Muscle layer of colon (tissue), 2 donors: ENCODE data around the gene SOCS6.

Experiments used
- H3K27ac ChIP-seq: one replicate; pipeline ENCODE4 v1.7.0; 2013; ENCODE audit warnings: low read depth, mild to moderate bottlenecking, low read length, moderate library complexity
- H3K27me3 ChIP-seq, 2 donors: one replicate each; pipeline ENCODE4 v1.7.0; 2013; ENCODE audit warnings: low read length in 2 of 2, mild to moderate bottlenecking in 2 of 2; ENCODE audit not compliant: insufficient read depth in 2 of 2, control insufficient read depth in 1 of 2
- H3K36me3 ChIP-seq: one replicate; pipeline ENCODE4 v1.7.0; 2013; ENCODE audit warnings: mild to moderate bottlenecking, low read length; ENCODE audit not compliant: insufficient read depth
- H3K4me1 ChIP-seq: one replicate; pipeline ENCODE4 v1.7.0; 2013; ENCODE audit warnings: mild to moderate bottlenecking, low read length; ENCODE audit not compliant: insufficient read depth
- H3K4me3 ChIP-seq, 2 donors: one replicate each; pipeline ENCODE4 v1.7.0; 2013; ENCODE audit warnings: low read length in 2 of 2, low read depth in 1 of 2, mild to moderate bottlenecking in 1 of 2, moderate library complexity in 1 of 2
- H3K9ac ChIP-seq: one replicate; pipeline ENCODE4 v1.7.0; 2013; ENCODE audit warnings: low read length
- H3K9me3 ChIP-seq: one replicate; pipeline ENCODE4 v1.7.0; 2013; ENCODE audit warnings: mild to moderate bottlenecking, low read length
- donor health status: abdominal sarcoma.
- donor health status: Adenocarcinoma of cecum.

SOCS6 gene

DNA sequence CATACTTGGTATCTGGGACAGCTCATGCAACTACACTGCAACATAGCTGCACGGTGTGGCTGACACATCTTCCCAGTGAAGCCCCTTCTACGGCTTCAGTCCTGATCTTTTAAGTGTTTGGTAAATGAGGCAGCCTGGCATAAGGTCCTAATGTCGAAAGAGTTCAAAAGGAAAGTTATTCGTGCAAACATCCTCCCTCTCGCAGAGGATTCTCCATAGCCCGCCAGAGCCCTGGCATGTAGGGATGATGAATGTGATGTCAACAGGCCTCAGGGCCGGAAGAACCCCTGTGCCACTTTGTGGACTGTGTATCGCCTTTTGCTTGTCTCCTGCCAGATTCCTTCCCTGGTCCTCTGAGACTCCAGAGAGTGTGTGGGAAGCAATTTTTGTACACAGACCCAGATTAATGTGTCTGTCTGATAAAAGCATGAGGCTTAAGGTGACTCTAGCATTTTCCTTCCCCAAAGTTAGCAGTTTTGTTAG is 88.5 kb downstream of the SOCS6 start:
- H3K9ac ChIP-seq = no peak overlapping the region
- H3K27ac ChIP-seq = no peak overlapping the region
- H3K9me3 ChIP-seq = no peaks in the 10 kb centered on the region
- no peaks in the 10 kb centered on the region for H3K36me3 ChIP-seq
- H3K4me1 ChIP-seq = no peaks in the 10 kb centered on the region
- H3K4me3 ChIP-seq = no peak overlapping the region
- no peaks in the 10 kb centered on the region for H3K27me3 ChIP-seq

DNA sequence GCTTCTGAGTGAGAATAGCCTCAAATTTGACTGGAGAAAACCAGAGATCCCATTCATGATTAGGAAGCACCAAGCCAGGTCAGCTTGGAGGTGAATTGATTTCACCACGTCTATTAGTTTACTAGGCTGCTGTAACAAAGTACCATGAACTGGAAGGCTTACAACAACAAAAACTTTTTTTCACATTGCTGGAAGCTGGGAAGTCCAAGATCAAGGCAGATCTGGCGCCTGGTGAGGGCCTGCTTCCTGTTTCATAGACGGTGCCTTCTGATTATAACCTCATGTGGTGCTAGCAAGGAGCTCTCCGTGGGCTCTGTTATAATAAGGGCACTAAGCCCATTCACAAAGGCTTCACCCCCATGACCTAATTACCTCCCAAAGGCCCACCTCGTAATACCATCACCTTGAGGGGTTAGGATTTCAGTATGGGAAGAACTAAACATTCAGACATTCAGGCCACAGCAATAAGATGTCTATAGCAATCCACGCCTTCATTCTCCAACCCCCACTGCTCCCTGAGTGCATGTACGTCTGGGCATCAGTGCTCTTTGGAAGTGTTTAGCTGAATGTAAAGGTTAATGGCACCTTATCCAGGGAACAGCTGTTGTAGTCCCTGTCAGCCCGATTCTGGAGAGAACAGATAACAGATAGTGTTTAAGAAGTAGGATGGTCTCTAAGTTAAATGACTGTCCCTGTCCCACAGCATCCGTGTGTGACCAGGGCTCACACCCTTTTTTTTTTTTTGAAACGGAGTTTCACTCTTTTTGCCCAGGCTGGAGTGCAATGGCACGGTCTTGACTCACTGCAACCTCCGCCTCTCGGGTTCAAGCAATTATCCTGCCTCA is 89.2 kb downstream of the SOCS6 start:
- Histone ChIP-seq H3K27ac (no peak overlapping the region), H3K27me3 (no peaks in the 10 kb centered on the region), H3K9me3 (no peaks in the 10 kb centered on the region), H3K9ac (no peak overlapping the region), H3K4me3 (no peak overlapping the region), H3K4me1 (no peaks in the 10 kb centered on the region), H3K36me3 (no peaks in the 10 kb centered on the region)
